GM12891 (cell line): Measurements from ENCODE around the gene RELCH.

Experiments used
- DNase-seq: peaks from one replicate; pipeline ENCODE4 v3.0.0; 2011; ENCODE audit warnings: low spot score; ENCODE audit not compliant: insufficient read length
- FAIRE-seq: peaks from 2 replicates; lab custom pipeline; 2011; peaks lifted over from hg19 to GRCh38; lab: Jason Lieb, UNC
- PAX5 ChIP-seq: IDR thresholded peaks from 2 replicates; pipeline ENCODE4 v1.6.1; 2011; ENCODE audit warnings: low read length, moderate library complexity, mild to moderate bottlenecking; ENCODE audit not compliant: insufficient read depth, severe bottlenecking
- POLR2A ChIP-seq: IDR thresholded peaks from 2 replicates; pipeline ENCODE4 v1.6.1; 2011; ENCODE audit warnings: low read depth, low read length, control low read depth
- POLR2AphosphoS5 ChIP-seq: IDR thresholded peaks from 2 replicates; pipeline ENCODE4 v1.6.1; 2011; ENCODE audit warnings: low read depth, low read length, control low read depth
- POU2F2 ChIP-seq: IDR thresholded peaks from 2 replicates; pipeline ENCODE4 v1.6.1; 2011; ENCODE audit warnings: low read depth, mild to moderate bottlenecking, control low read depth, low read length, moderate library complexity
- SPI1 ChIP-seq: IDR thresholded peaks from 2 replicates; pipeline ENCODE4 v1.6.1; 2011; ENCODE audit warnings: low read depth, low read length, control low read depth
- TAF1 ChIP-seq: IDR thresholded peaks from 2 replicates; pipeline ENCODE4 v1.6.1; 2011; ENCODE audit warnings: low read depth, low read length, control low read depth

The RELCH gene

GRCh38 chr18:62189208-62189607 is 2.2 kb downstream of the RELCH start:
- FAIRE-seq, result no peak
- no peak for TF ChIP-seq PAX5
- no peak for TF ChIP-seq TAF1
- no peak for TF ChIP-seq SPI1
- no peak for TF ChIP-seq POLR2AphosphoS5
- TF ChIP-seq POU2F2, result no peak
- no peak for TF ChIP-seq POLR2A
- no peak for DNase-seq

DNA sequence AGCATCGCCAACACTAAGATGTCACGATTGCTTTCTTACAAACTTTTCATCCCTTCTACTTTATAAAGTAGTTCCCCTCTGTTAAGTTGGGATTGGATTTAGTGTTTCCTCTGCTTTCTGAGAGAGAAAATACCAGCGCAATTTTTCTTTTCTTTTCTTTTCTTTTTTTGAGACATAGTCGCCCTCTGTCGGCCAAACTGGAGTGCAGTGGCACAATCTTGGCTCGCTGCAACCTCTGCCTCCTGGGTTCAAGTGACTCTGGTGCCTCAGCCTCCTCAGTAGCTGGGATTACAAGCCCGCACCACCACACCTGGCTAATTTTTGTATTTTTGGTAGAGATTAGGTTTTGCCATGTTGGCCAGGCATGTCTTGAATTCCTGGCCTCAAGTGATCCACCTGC is 9.0 kb downstream of the RELCH start:
- TF ChIP-seq POLR2A (no peak), POLR2AphosphoS5 (no peak), SPI1 (no peak), PAX5 (no peak), POU2F2 (no peak), TAF1 (no peak)
- FAIRE-seq (no peak), DNase-seq (no peak)

DNA sequence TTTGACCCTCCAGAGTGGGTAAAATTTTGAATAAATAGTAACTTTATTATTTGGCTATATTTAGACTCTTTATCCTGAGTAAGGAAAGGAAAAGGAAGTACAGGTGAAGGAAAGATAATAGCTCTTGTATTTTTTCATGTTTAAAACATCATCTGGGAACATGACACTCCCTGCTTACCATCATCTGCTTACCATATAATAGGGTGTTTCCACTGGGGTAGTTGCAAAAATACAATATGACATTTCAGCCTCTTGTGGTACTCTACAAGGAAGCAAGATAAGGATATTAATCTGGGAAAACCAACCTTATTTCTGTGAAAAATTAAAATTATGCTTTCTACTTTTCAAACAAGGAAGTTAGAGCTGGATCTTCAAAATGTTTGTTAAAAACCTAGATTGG is 9.9 kb downstream of the RELCH start:
- TF ChIP-seq POLR2AphosphoS5 (no peak), POU2F2 (no peak), PAX5 (no peak), SPI1 (no peak), TAF1 (no peak), POLR2A (no peak)
- DNase-seq (no peak), FAIRE-seq (no peak)

DNA sequence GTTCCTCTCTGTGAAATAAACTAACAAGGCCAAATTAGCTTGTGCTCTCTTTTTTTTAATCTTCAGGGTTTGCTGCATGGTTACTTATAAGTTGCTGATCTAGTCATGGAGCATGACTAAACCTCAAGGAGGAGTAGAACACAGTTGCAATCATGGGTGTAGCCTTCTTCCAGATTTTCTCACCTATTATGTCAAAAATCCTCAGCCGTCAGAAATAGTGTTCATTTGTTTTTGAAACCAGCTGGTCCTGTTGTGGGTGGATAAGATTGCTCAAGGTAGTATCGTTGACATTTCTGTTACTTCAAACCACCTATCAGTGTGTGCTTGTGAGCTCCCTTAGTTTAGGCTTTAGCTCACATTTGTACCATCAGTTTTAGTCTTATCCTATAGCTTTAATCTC is 11.2 kb downstream of the RELCH start:
- DNase-seq, result no peak
- TF ChIP-seq POLR2AphosphoS5 (no peak), POU2F2 (no peak), PAX5 (no peak), SPI1 (no peak), TAF1 (no peak), POLR2A (no peak)
- peak; percentile 72 for FAIRE-seq

DNA sequence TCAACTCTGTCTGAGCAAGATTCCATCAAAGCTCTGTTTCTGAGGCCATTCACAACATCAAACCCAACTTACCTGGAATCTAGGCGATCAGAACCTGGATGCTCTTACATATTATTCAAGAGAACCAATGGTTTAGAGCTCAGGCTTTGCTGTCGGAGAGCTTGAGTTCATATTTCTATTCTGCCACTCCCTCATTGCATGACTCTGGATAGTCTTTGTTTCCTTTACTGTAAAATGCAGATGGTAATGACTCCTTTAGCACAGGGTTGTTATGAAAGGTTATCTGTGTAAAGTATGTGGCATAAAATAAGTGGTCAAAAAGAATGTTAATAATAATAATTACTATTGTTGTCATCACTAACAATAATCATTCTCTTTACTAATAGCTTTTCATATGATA is 12.6 kb downstream of the RELCH start:
- FAIRE-seq, result no peak
- no peak for DNase-seq
- TF ChIP-seq POLR2A (no peak), TAF1 (no peak), POU2F2 (no peak), SPI1 (no peak), PAX5 (no peak), POLR2AphosphoS5 (no peak)

GRCh38 chr18:62200121-62200914 is 13.3 kb downstream of the RELCH start:
- FAIRE-seq (peak; percentile 31), DNase-seq (no peak)
- no peak for TF ChIP-seq POLR2AphosphoS5
- TF ChIP-seq TAF1, result no peak
- no peak for TF ChIP-seq SPI1
- no peak for TF ChIP-seq PAX5
- TF ChIP-seq POLR2A, result no peak
- no peak for TF ChIP-seq POU2F2

GRCh38 chr18:62201870-62202269 is 14.8 kb downstream of the RELCH start:
- no peak for TF ChIP-seq POLR2A
- TF ChIP-seq POU2F2, result no peak
- no peak for TF ChIP-seq PAX5
- no peak for TF ChIP-seq TAF1
- TF ChIP-seq POLR2AphosphoS5, result no peak
- TF ChIP-seq SPI1, result no peak
- DNase-seq, result no peak
- FAIRE-seq, result no peak

DNA sequence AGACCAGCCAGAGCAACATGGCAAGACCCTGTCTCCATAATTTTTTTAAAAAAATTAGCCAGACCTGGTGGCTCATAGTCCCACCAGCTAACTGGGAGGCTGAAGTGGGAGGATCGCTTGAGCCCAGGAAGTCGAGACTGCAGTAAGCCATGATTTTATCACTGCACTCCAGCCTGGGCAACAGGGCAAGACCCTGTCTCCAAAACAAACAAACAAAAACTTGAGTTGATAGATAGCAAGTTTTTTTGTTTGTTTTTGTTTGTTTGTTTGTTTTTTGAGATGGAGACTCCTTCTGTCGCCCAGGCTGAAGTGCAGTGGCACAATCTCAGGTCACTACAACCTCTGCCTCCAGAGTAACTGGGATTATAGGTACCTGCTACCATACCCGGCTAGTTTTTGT is 18.8 kb downstream of the RELCH start:
- TF ChIP-seq SPI1, result no peak
- no peak for TF ChIP-seq PAX5
- FAIRE-seq (no peak), DNase-seq (no peak)

DNA sequence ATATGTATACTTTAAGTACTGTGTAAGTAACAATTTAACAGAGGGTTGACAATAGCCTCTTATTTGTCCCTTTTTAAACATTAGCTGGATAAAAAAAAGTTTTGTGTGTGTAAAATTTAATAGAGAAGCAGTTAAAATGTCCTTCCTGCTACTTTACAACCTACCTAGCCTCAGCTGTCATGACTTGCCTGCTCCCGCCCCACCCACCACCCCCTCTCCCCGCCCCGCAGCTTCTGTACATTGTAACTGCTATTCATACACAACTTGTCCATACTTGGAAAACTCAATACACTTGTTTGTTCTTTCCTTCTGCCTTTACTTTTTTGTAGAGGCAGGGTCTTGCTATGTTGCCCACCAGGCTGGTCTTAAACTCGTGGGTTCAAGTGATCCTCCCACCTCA is 19.5 kb downstream of the RELCH start:
- FAIRE-seq (no peak), DNase-seq (no peak)
- no peak for TF ChIP-seq POU2F2

DNA sequence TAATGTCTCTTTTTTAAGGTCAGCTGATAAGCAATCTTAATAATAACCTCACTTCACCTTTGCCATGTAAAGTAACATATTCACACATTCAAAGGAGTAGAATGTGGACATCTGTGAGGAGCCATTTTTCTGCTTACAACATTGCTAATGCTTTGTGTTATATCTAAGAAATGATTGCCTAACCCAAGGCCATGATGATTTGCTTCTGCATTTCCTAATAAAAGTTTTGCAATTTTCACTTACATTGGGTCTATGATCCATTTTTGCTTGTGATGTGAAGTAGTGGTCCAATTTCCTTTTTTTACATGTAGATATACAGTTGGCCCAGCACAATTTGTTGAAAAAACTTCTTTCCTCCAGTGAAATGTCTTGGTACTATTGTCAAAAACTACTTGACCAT is 22.0 kb downstream of the RELCH start:
- TF ChIP-seq POU2F2, result no peak
- TF ChIP-seq TAF1, result no peak
- TF ChIP-seq POLR2A, result no peak
- TF ChIP-seq POLR2AphosphoS5, result no peak
- no peak for TF ChIP-seq SPI1
- no peak for TF ChIP-seq PAX5
- DNase-seq (no peak), FAIRE-seq (no peak)
